ENCODE data around the gene RMDN3.

DNA sequence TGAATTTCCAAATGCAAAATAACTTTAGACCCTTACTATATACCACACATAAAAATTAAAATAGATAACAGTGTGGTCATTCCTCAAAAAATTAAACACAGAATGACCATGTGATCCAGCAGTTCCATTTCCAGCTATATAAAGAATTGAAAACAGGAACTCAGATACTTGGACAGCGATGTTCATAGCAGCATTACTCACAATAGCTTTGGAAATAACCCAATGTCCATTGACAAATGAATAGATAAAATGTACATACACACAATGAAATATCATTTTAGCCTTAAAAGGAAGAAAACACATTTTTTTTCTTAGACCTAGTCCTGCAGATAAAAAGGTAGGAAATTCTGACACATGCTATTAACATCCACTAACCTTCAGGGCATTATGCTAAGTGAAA is 33.4 kb downstream of the RMDN3 start:
- TF ChIP-seq POLR2A (IDR thresholded peaks at IDR 0.05) = no peak
- TF ChIP-seq, protein P1, sequence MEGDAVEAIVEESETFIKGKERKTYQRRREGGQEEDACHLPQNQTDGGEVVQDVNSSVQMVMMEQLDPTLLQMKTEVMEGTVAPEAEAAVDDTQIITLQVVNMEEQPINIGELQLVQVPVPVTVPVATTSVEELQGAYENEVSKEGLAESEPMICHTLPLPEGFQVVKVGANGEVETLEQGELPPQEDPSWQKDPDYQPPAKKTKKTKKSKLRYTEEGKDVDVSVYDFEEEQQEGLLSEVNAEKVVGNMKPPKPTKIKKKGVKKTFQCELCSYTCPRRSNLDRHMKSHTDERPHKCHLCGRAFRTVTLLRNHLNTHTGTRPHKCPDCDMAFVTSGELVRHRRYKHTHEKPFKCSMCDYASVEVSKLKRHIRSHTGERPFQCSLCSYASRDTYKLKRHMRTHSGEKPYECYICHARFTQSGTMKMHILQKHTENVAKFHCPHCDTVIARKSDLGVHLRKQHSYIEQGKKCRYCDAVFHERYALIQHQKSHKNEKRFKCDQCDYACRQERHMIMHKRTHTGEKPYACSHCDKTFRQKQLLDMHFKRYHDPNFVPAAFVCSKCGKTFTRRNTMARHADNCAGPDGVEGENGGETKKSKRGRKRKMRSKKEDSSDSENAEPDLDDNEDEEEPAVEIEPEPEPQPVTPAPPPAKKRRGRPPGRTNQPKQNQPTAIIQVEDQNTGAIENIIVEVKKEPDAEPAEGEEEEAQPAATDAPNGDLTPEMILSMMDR (IDR thresholded peaks at IDR 0.05) = no peak

All from testis (tissue), 2 donors.